PC-9 (cell line): ENCODE data around the gene BCL2L1. TPM values are rescaled to one million over a fixed set of nuclear protein-coding genes. Genes with fewer than 3 reads are reported as not detected.
"Not testable (repeated sequence)": the region's sequence is repeated elsewhere in the genome, so short reads cannot be mapped to it uniquely, and the experiment has no call there.

ENCODE experiments used
- BruUV-seq: library from RNA; stranded (reverse); fragments of 400-500 nt; replicated peaks from 2 replicates; lab custom pipeline; 2021; lab: Mats Ljungman, UMichigan
- CTCF ChIA-PET: fragments of 300-600 bp; sonication (Branson Sonifier 250); formaldehyde crosslinking; loops from one replicate; lab custom pipeline; 2022; ENCODE audit warnings: antibody characterized with exemption; lab: Charles Lee
- POLR2A ChIA-PET: fragments of 300-600 bp; sonication (Branson Sonifier 250); formaldehyde crosslinking; loops from one replicate; lab custom pipeline; 2022; ENCODE audit warnings: antibody characterized with exemption; ENCODE audit not compliant: unreplicated experiment; lab: Charles Lee
- DNase-seq, 2 experiments: peaks; one replicate each; pipeline versions ENCODE4 v3.0.0 to v3.0.0-alpha.2; 2015 to 2022; ENCODE audit warnings: mixed read lengths in 1 of 2
- H2AFZ ChIP-seq: fragments of 200-600 bp; sonication (generic); 2 replicates; pipeline ENCODE4 v1.8.1; 2017; ENCODE audit warnings: antibody characterized with exemption
- H3F3A ChIP-seq: fragments of 200-600 bp; sonication (generic); 2 replicates; pipeline ENCODE4 v1.8.1; 2017; ENCODE audit warnings: antibody characterized with exemption, mild to moderate bottlenecking, low read depth; ENCODE audit not compliant: insufficient read depth
- H3K27ac ChIP-seq: fragments of 200-600 bp; sonication (generic); 2 replicates; pipeline ENCODE4 v1.6.1; 2016; ENCODE audit warnings: mixed run types
- H3K27me3 ChIP-seq: fragments of 200-600 bp; sonication (generic); 2 replicates; pipeline ENCODE4 v1.6.1; 2016; ENCODE audit warnings: low read depth, mixed run types; ENCODE audit not compliant: insufficient read depth
- H3K36me3 ChIP-seq: fragments of 200-600 bp; sonication (generic); 2 replicates; pipeline ENCODE4 v1.6.1; 2016; ENCODE audit warnings: low read depth, mixed run types
- H3K4me1 ChIP-seq: fragments of 200-600 bp; sonication (generic); replicated peaks from 2 replicates; pipeline ENCODE4 v1.6.1; 2016; ENCODE audit warnings: mixed run types; ENCODE audit not compliant: insufficient read depth
- H3K4me2 ChIP-seq: fragments of 200-600 bp; sonication (generic); 2 replicates; pipeline ENCODE4 v1.6.1; 2017; ENCODE audit warnings: mixed run types
- H3K4me3 ChIP-seq: fragments of 200-600 bp; sonication (generic); 2 replicates; pipeline ENCODE4 v1.6.1; 2016; ENCODE audit warnings: mixed run types
- H3K79me2 ChIP-seq: fragments of 200-600 bp; sonication (generic); 2 replicates; pipeline ENCODE4 v1.6.1; 2017; ENCODE audit warnings: low read depth, mixed run types
- H3K9me2 ChIP-seq: fragments of 200-600 bp; sonication (generic); 2 replicates; pipeline ENCODE4 v1.8.1; 2017; ENCODE audit warnings: mild to moderate bottlenecking; ENCODE audit not compliant: insufficient read depth
- H3K9me3 ChIP-seq: fragments of 200-600 bp; sonication (generic); 2 replicates; pipeline ENCODE4 v1.8.1; 2016; ENCODE audit warnings: low read depth; ENCODE audit not compliant: insufficient read depth
- H4K20me1 ChIP-seq: fragments of 200-600 bp; sonication (generic); 2 replicates; pipeline ENCODE4 v1.8.1; 2017; ENCODE audit not compliant: insufficient read depth
- CTCF ChIP-seq: fragments of 200-600 bp; sonication (generic); conservative IDR thresholded peaks from 2 replicates; pipeline ENCODE4 v1.6.1; 2017; ENCODE audit warnings: mixed run types, antibody characterized with exemption, mild to moderate bottlenecking, moderate library complexity
- EZH2 ChIP-seq: fragments of 200-600 bp; sonication (generic); IDR thresholded peaks from 2 replicates; pipeline ENCODE4 v1.8.0; 2017; ENCODE audit warnings: antibody characterized with exemption, low read depth
- intact Hi-C: fragments of 100-400 bp; cut with micrococcal nuclease; formaldehyde crosslinking; loops from one replicate; pipeline ENCODE4 v1.10.0; 2022; ENCODE audit not compliant: unreplicated experiment
- total RNA-seq: library from RNA; stranded (reverse); gene quantifications from 2 replicates; pipeline ENCODE4 v1.2.3, GENCODE V29; 2021

BCL2L1 gene
- total RNA-seq, 1 experiment from 2014 or later = 125 TPM

GRCh38 chr20:31653561-31653960 is 69.1 kb downstream of the BCL2L1 start:
- CTCF ChIA-PET = no interaction called here
- no TSS peak for BruUV-seq
- intact Hi-C loops = no loop called here

GRCh38 chr20:31652917-31653396 is 69.7 kb downstream of the BCL2L1 start:
- H3K36me3 ChIP-seq = no peaks in the 10 kb centered on the region
- H3K27me3 ChIP-seq = no peaks in the 10 kb centered on the region
- DNase-seq = no peak
- intact Hi-C loops = no loop called here
- no peak for TF ChIP-seq EZH2
- TF ChIP-seq CTCF = no peak
- H3K4me1 ChIP-seq = no peaks in the 10 kb centered on the region
- H3K4me2 ChIP-seq = no peak overlapping the region
- ChIA-PET CTCF (no interaction called here), POLR2A (interaction anchor here (0.6 kb wide), 1 partner anchor 71 kb away, joined by 4 read pairs; no protein-coding TSS in a partner anchor)
- H2AFZ ChIP-seq = no peak overlapping the region
- H3K9me2 ChIP-seq = no peaks in the 10 kb centered on the region
- no peak overlapping the region for H3K27ac ChIP-seq
- H3K4me3 ChIP-seq = no peak overlapping the region
- peaks cover 1% of the 10 kb centered on the region; the same call in 1 of the 2 replicates for H3F3A ChIP-seq
- H3K9me3 ChIP-seq = no peaks in the 10 kb centered on the region
- BruUV-seq = no TSS peak
- no peaks in the 10 kb centered on the region for H3K79me2 ChIP-seq
- H4K20me1 ChIP-seq = no peaks in the 10 kb centered on the region

More at GRCh38 chr20:31653561-31653960, 69.1 kb downstream of the BCL2L1 start:
- Histone ChIP-seq H3K4me3 (no peak overlapping the region), H3K36me3 (no peaks in the 10 kb centered on the region), H3K79me2 (no peaks in the 10 kb centered on the region), H3K9me2 (no peaks in the 10 kb centered on the region), H4K20me1 (no peaks in the 10 kb centered on the region), H3K4me2 (no peak overlapping the region), H3K27me3 (no peaks in the 10 kb centered on the region), H3K27ac (no peak overlapping the region), H3F3A (peaks cover 5% of the 10 kb centered on the region; the same call in 1 of the 2 replicates), H2AFZ (no peak overlapping the region), H3K4me1 (no peaks in the 10 kb centered on the region), H3K9me3 (no peaks in the 10 kb centered on the region)
- no peak for DNase-seq
- no peak for TF ChIP-seq CTCF
- no peak for TF ChIP-seq EZH2
- POLR2A ChIA-PET = no interaction called here

GRCh38 chr20:31648104-31648503 is 74.6 kb downstream of the BCL2L1 start:
- CTCF ChIA-PET = interaction anchor here (0.7 kb wide), 1 partner anchor 202 kb away, joined by 4 read pairs; no protein-coding TSS in a partner anchor
- intact Hi-C loops, H3K27ac ChIP-seq, H3K79me2 ChIP-seq, H3K9me2 ChIP-seq, BruUV-seq, H4K20me1 ChIP-seq, H3K9me3 ChIP-seq, H3K36me3 ChIP-seq, POLR2A ChIA-PET, H3K27me3 ChIP-seq, H3F3A ChIP-seq, H3K4me2 ChIP-seq, H3K4me1 ChIP-seq, DNase-seq, H2AFZ ChIP-seq, H3K4me3 ChIP-seq: not testable (repeated sequence)

- Histone ChIP-seq H3K27me3 (no peaks in the 10 kb centered on the region), H3K4me3 (no peak overlapping the region), H3K9me3 (no peaks in the 10 kb centered on the region), H3F3A (no peaks in the 10 kb centered on the region), H3K27ac (no peak overlapping the region), H3K4me2 (no peak overlapping the region), H3K9me2 (no peaks in the 10 kb centered on the region), H3K36me3 (no peaks in the 10 kb centered on the region), H4K20me1 (no peaks in the 10 kb centered on the region), H3K4me1 (no peaks in the 10 kb centered on the region), H2AFZ (no peak overlapping the region), H3K79me2 (no peaks in the 10 kb centered on the region)
- intact Hi-C loops = no loop called here
- ChIA-PET CTCF (interaction anchor here (0.6 to 0.7 kb wide), 2 partner anchors 10 to 32 kb away, joined by 5 to 9 read pairs; no protein-coding TSS in a partner anchor), POLR2A (no interaction called here)
- DNase-seq = no peak
- BruUV-seq = no TSS peak
- TF ChIP-seq CTCF = no peak
- TF ChIP-seq EZH2 = no peak
Observed at GRCh38 chr20:31644701-31645100, 78.0 kb downstream of the BCL2L1 start.
